C4-2B (cell line): ENCODE data around the gene INHA.

Experiments used
- CTCF ChIP-seq: fragments of 450-650 bp; conservative IDR thresholded peaks from 2 replicates; pipeline ENCODE4 v1.5.1; 2017; ENCODE audit warnings: mild to moderate bottlenecking
- ZFX ChIP-seq: fragments of 450-650 bp; IDR thresholded peaks from 2 replicates; pipeline ENCODE4 v1.6.1; 2017

- TF ChIP-seq CTCF, result no peak
- no peak for TF ChIP-seq ZFX
These were observed 44.4 kb downstream of the INHA start for GRCh38 chr2:219616550-219616949.
